ENCODE results near the gene TRPC3.
"Not testable (repeated sequence)": the region's sequence is repeated elsewhere in the genome, so short reads cannot be mapped to it uniquely, and the experiment has no call there.

Gene TRPC3

DNA sequence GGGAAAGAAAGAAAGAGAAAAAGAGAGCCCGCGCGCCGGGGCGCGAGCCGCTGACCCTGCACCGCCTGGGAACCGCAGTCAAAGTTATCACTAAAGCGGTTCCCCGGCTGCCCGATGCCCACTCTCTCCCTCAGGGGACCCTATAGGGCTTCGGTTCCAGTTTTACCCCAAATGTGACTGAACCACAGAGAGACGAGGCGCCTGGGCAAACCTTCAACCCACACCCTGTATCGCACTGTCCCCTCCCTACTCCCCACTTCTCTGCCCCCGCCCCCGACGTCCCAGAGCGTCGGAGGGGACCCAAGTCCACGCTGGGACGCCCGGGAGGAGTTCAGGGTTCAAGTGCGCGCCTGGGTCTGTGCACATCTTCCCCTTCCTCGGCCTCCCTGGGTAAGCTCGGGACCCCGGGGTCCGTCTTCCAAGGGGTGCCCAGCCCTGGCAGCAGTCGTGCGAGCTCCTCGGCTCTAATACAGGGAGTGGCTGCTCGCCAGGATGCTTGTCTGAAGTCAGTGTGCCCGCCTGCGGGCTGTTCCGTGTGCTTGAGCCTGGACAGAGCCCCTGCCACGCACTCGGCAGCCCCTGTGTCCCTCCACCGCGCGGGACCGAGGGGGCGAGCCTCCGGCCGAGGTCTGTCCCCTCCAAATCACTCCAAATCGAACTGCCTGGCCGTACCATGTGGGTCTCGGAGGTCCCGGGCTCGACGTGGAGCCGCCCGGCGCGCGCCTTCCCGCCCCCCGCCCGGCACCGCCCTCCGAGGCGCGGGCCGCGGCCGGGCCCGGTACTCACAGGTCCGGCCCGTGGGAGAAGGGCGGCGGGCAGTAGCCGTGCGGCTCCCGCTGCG is 960 bp downstream of the TRPC3 start:
- no peak for DNase-seq (ENCODE audit: low read depth, low spot score)

GRCh38 chr4:121950212-121950679 is 1.6 kb downstream of the TRPC3 start:
- H3K27ac ChIP-seq, result no peak overlapping the region
- DNase-seq (ENCODE audit: low read depth, low spot score), result no peak

More for the DNA sequence above, 960 bp downstream of the TRPC3 start:
- H3K27ac ChIP-seq, result no peak overlapping the region

GRCh38 chr4:121946644-121947043 is 5.2 kb downstream of the TRPC3 start:
- no peak for DNase-seq (ENCODE audit: low read depth, low spot score)
- no peak overlapping the region for H3K27ac ChIP-seq

DNA sequence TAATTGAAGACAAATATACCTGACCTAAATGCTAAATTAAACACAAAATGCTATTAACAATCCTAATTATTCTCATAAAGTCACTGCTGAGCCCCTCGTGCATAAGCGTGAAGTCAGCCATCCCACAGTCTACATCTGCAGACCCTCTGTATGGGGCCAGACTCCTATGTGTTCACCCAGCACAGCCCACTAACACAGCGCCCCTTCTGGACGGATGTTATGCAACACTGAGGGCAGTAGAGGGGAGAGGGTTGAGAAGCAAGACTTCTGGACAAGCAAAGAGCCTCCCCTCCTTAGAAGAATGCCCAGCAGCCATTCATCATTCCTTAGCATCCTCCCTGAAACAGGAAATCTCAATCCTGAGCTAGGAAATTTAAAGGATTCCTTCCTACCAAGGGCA is 7.9 kb downstream of the TRPC3 start:
- no peak overlapping the region for H3K27ac ChIP-seq
- no peak for DNase-seq (ENCODE audit: low read depth, low spot score)

GRCh38 chr4:121939690-121940089 is 12.2 kb downstream of the TRPC3 start:
- no peak for DNase-seq (ENCODE audit: low read depth, low spot score)
- no peak overlapping the region for H3K27ac ChIP-seq

DNA sequence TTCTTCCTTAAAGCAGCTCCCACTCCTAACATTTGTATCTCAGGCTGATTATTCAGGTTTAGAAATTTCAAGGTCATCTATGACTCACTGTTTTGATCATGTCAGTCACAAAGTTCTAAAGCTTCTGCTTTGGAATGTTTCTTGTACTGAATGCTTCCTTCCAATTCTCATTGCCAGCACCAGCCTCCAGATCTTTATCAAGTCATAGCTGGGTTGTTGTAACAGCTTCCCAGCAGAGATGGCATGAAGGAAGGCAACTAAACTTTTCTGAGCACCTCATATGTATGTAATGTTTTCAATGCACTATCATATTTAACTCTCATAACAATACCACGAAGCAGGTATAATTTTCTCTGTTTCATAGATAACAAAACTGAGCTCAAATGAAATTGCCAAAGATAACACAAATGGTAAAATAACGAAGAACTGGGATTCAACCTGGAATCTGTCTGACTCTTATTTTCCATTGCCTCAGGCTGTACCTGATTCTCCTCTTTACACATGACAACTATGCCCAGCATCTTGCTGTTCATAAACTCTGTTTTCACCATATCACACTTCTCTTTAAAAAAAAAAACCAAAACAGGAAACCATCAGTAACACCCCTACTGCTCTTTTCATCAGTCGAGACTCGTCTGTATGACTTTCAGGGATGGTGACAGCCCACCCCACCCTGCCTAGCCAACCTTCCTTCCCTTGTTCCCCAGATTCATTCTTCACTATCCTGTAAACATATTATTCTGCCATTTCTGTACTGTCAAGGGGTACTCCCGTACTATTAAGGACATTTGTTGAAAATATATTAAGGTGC is 13.4 kb downstream of the TRPC3 start:
- no peak overlapping the region for H3K27ac ChIP-seq
- DNase-seq (ENCODE audit: low read depth, low spot score), result no peak

- no peak for DNase-seq (ENCODE audit: low read depth, low spot score)
- no peak overlapping the region for H3K27ac ChIP-seq
These were observed 15.8 kb downstream of the TRPC3 start for GRCh38 chr4:121936101-121936500.

DNA sequence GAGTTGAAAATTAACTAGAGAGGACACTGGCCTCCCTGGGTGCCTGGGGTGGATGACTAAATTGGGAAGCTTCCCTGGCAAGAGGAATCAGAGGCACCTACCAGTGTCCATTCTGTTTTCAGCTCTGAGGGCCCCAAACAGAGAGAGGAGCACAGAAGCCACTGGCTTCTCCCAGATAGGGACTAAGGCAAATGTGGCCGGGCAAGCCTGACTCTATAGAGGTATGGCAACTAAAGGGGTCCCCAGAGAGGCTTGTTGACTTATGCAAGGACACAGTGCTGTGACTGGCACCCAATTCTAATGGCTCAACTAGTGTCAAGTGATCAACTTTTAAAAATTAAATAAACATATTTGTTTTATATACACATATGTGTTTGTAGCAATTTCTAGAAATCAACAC is 17.2 kb downstream of the TRPC3 start:
- H3K27ac ChIP-seq, result no peak overlapping the region
- no peak for DNase-seq (ENCODE audit: low read depth, low spot score)

DNA sequence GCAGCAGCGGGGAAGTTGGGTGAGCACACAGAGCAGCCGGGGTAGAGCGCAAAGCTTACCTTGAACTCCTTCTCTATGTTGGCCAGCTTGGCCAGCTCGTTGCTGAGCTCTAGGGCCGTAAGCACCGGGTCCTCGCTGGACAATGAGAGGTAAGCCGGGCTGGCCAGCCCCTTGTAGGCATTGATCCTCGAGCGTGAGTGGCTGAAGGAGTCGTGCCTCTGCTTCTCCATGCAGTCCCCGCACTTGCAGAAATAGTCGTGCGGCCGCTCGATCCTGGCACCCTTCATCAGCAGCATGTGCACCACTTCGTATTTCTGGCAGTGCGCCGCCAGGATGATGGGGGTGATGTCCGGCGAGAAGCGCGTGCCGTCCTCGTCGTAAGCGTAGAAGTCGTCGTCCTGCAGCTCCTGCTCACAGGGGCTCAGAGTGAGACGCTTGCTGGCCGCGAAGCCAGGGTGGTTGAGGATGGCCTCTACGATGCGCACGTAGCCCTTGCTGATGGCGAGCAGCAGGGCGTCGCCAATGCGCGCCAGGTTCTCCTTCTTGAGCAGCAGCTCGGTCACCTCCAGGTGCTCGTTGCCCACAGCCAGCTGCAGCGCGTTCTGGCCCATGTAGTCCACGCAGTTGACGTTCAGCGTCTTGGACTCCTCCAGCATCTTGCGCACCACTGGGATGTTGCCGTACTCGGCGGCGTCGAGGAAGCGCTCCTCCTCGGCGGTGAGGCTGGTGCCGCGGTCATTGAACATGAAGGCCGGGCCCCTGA is 19.5 kb downstream of the TRPC3 start:
- DNase-seq (ENCODE audit: low read depth, low spot score), result no peak
- no peak overlapping the region for H3K27ac ChIP-seq

DNA sequence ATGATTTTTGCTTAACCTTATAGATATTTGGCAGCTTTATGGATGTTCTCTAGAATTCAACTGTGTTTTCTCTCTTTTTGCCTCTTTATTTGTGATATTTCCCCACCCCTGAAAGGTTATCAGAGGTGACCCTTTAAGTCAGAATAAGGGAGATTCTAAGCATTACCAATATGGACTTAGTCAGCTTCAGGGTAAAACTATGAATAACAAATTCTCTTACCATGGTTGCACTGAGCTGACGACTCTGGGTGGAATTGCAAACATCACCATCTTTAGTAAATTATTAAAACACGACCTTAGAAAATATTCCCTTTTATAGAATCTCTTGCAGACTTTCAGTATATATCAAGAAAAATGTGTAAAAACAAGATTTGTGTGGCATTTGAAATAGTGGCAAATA is 21.6 kb downstream of the TRPC3 start:
- no peak overlapping the region for H3K27ac ChIP-seq
- no peak for DNase-seq (ENCODE audit: low read depth, low spot score)

DNA sequence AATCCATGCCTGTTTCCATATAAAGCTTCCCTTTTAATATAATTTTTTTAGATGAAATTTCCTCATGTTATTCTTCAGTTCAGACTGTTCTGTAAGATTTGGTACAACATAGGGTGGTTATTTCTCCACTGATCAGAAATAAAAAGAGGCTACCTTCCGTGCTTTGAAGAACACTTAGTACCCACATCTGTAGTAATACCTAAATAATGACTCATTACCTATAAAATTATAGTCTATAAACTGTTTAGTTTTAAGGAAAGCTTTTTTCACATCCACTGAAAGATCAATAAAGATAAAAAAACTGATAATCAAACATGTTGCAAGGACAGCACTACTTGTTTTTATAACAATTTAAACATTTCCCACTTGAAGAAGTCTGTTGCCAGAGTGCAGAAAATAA is 23.9 kb downstream of the TRPC3 start:
- H3K27ac ChIP-seq, result no peak overlapping the region
- no peak for DNase-seq (ENCODE audit: low read depth, low spot score)

DNA sequence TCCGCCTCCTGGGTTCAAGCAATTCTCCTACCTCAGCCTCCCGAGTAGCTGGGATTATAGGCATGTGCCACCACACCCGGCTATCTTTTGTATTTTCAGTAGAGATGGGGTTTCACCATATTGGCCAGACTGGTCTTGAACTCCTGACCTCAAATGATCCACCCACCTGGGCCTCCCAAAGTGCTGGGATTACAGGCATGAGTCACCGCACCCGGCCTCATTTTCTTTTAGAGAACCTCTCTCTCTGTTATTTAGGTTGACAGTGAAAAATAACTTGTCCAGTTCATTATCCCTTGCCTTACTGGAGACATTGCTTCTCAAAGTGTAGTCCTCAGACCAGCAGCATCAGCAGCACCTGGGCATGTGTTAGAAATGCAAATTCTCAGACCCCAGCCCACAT is 25.4 kb downstream of the TRPC3 start:
- not testable (repeated sequence) for DNase-seq (ENCODE audit: low read depth, low spot score); H3K27ac ChIP-seq

DNA sequence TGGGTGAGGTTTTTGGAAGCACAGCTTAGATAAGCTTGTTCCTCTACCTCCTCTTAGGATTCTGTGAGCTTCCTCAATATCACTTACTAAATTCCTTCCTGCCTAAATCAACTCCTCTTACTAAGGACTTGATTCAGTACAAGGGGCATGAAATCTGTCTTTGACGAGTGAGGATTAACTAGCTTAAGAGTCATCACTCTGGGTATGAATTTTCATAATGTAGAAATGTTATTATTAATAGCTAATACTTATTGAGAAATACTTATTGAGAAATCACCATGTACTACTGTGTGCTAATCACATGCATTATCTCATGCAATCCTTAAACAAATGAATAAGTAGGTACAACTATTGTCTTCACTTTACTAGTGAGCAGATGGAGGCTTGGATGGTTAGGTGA is 28.6 kb downstream of the TRPC3 start:
- no peak for DNase-seq (ENCODE audit: low read depth, low spot score)

DNA sequence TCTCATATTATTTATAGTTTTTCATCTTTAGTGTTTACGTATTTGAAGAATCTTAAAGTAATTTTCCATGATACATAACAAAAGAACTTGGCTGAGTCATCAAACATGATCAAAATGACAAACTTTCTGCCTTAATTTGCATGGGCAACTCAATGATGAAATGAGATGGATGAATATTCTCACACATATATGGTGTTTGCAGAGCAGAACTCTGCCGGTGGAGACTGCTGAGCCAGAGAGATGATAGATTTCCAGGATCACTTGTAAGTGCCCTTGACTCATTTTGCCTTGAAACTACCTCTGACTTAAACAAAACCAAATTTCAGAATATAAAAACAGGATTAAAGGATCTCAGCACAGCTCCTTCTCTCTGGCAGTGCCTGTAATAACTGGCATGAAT is 38.2 kb downstream of the TRPC3 start:
- no peak overlapping the region for H3K27ac ChIP-seq
- no peak for DNase-seq (ENCODE audit: low read depth, low spot score)

More for the DNA sequence above, 28.6 kb downstream of the TRPC3 start:
- no peak overlapping the region for H3K27ac ChIP-seq

- no peak for DNase-seq (ENCODE audit: low read depth, low spot score)
- no peak overlapping the region for H3K27ac ChIP-seq
These were observed 43.5 kb downstream of the TRPC3 start for GRCh38 chr4:121908346-121908745.

DNA sequence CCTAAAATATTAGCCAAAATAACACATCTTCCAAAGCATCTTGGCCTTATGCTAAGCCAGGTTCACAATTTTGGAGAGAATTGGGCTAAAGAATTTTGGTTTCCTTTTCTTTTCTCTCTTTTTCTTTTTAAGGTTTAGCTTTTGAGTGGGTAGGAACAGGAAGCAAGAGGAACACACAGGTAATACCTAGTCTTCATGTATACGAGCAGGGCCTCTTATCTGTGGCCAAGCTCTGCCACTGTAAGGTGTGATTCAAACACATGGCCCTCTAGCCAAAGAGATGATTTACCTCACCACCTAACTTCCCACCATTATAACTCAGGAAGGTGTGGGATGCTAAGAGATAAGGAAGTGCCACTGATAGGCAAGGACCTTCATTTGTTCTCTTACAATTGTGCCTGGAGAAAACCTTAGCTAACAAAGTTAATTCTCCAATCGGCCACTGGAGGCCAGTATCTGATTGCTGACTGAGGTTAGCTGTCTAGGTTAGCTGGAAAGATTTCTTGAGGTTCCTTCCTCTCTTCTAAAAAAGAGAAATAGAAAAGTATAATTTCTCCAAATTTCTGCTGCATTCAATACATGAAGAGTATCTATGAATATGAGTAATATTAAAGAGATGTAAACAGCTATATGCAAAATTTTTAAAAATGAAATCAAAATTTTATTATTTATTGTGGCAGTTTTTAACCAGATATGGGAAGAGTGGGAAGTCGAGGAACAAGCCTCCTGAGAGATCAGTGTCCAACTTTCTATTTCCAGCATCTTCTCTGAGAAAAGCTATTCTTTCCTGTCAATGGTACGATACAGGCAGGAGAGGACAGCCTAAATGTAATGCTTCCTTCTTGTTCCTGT is 51.5 kb downstream of the TRPC3 start:
- H3K27ac ChIP-seq, result no peak overlapping the region
- DNase-seq (ENCODE audit: low read depth, low spot score), result peak; percentile 5

DNA sequence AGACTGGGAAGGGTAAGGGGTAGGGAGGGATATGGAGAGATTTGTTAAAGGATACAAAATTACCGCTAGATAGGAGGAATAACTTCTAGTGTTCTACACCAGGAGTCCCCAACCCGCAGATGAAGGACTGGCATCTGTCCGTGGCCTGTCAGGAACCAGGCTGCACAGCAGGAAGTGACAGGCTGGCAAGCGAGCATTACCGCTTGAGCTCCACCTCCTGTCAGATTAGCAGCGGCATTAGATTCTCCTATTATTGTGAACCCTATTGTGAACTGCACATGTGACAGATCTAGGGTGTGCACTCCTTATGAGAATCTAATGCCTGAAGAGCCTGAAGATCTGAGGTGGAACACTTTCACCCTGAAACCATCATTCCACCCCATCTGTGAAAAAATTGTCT is 53.7 kb downstream of the TRPC3 start:
- H3K27ac ChIP-seq, result no peak overlapping the region
- DNase-seq (ENCODE audit: low read depth, low spot score), result no peak

- H3K27ac ChIP-seq, result no peak overlapping the region
- no peak for DNase-seq (ENCODE audit: low read depth, low spot score)
These were observed 63.7 kb downstream of the TRPC3 start for GRCh38 chr4:121888134-121888533.

GRCh38 chr4:121885115-121885514 is 66.7 kb downstream of the TRPC3 start:
- no peak for DNase-seq (ENCODE audit: low read depth, low spot score)
- H3K27ac ChIP-seq, result no peak overlapping the region

DNA sequence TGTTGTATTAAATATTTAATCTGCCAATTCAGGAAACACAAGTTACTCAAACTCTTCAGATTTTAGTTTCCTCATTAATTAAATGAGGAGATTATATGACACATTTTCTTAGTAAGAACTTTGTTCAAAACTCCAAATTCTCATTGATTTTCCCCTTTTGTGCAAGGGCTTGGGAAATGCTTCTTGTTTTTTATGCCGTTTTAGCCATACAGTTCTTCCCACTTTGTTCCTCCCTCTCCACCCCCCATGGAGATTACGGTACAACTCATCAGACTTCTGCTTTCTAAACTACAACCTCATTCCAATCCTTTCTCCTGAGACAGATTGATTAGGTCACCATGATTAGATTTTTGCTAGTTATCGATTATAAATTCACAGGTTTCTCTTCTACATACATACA is 70.7 kb downstream of the TRPC3 start:
- no peak for DNase-seq (ENCODE audit: low read depth, low spot score)
- no peak overlapping the region for H3K27ac ChIP-seq
